Measurements from ENCODE around the gene GPR63.

The GPR63 gene

GRCh38 chr6:96823743-96824142, 13.5 kb downstream of the GPR63 start:
- H3K9ac ChIP-seq (ENCODE audit: low read length in 2 of 2): no peak overlapping the region
- H3K27me3 ChIP-seq (ENCODE audit: control insufficient read depth in 1 of 2, insufficient read depth in 2 of 2, low read length in 2 of 2): no peaks in the 10 kb centered on the region
- no peaks in the 10 kb centered on the region for H3K9me3 ChIP-seq (ENCODE audit: control insufficient read depth in 2 of 2, low read length in 2 of 2)
- no peak overlapping the region for H3K27ac ChIP-seq (ENCODE audit: low read length)
- H3K4me3 ChIP-seq (ENCODE audit: low read length in 2 of 2): no peak overlapping the region
- no peaks in the 10 kb centered on the region for H3K4me1 ChIP-seq (ENCODE audit: control insufficient read depth, insufficient read depth, low read length)
- no peaks in the 10 kb centered on the region for H3K36me3 ChIP-seq (ENCODE audit: control insufficient read depth in 2 of 2, insufficient read depth in 2 of 2, low read length in 2 of 2)

DNA sequence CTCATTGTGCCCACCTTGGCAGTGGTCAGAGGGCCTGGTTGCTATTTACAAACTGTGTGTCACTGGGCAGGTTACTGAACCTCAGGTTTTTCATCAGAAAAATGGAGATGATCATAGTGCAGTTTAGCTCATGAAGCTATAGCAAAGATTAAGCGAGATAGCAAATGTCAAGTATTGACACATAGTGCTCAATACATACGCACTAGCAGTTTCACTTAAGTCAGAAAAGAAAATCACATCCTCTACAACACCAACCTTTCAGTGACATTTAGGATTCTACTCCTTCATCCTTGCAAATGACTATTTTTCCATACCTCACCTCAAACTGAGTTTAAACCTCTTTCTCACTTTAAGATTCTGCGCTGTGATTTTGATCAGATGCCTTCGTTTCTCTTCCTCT, 16.2 kb downstream of the GPR63 start:
- Histone ChIP-seq H3K9ac (ENCODE audit: low read length in 2 of 2) (no peak overlapping the region), H3K4me3 (ENCODE audit: low read length in 2 of 2) (no peak overlapping the region), H3K4me1 (ENCODE audit: control insufficient read depth, insufficient read depth, low read length) (no peaks in the 10 kb centered on the region), H3K36me3 (ENCODE audit: control insufficient read depth in 2 of 2, insufficient read depth in 2 of 2, low read length in 2 of 2) (no peaks in the 10 kb centered on the region), H3K9me3 (ENCODE audit: control insufficient read depth in 2 of 2, low read length in 2 of 2) (no peaks in the 10 kb centered on the region), H3K27ac (ENCODE audit: low read length) (no peak overlapping the region), H3K27me3 (ENCODE audit: control insufficient read depth in 1 of 2, insufficient read depth in 2 of 2, low read length in 2 of 2) (no peaks in the 10 kb centered on the region)

DNA sequence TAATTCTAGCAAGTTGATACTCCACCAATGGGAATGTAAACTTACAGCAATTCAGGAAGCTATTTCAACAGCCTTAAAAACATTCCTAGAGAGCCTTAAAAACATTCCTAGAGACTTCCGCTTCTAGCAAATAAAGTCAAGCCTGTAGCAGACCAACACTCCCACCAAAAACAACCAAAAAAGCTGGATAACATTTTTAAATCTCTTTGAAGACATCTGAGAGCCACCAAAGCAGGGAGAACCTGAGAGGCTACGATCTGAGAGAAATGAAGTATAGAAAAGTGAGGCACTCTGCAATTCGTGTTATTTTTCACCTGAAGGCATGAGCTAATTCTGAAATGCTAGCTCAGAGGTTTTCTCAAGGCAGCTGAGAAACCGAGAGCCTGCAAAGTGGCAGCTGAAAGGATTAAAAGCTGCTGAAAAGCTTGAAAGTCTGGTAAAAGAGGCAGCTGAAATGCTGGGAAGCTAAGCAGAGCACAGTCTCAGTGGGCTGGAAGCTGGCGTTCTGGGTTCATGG, 20.9 kb downstream of the GPR63 start:
- Histone ChIP-seq H3K27ac (ENCODE audit: low read length) (no peak overlapping the region), H3K4me1 (ENCODE audit: control insufficient read depth, insufficient read depth, low read length) (no peaks in the 10 kb centered on the region), H3K27me3 (ENCODE audit: control insufficient read depth in 1 of 2, insufficient read depth in 2 of 2, low read length in 2 of 2) (no peaks in the 10 kb centered on the region), H3K9ac (ENCODE audit: low read length in 2 of 2) (no peak overlapping the region), H3K4me3 (ENCODE audit: low read length in 2 of 2) (peak overlapping the region in 1 of 2 donors; percentile 35), H3K9me3 (ENCODE audit: control insufficient read depth in 2 of 2, low read length in 2 of 2) (no peaks in the 10 kb centered on the region), H3K36me3 (ENCODE audit: control insufficient read depth in 2 of 2, insufficient read depth in 2 of 2, low read length in 2 of 2) (no peaks in the 10 kb centered on the region)

DNA sequence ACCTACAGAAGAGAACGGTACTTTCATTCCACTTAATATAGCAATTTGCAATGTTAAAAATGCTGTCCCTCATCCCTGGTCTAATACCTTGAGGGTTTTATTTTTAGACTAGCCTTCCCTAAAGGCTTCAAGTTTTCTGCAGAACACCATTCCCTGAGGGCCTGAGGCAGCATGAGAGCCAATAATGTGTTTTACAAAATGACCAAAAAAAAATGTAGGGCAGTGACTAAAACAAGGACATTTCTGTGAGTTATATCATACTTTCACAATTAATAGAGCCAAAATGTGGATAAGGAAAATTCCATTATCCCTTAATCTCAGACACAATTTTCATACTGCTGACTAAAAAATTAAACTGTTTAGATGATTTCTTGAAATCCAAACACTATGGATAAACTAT, 22.7 kb downstream of the GPR63 start:
- H3K4me1 ChIP-seq (ENCODE audit: control insufficient read depth, insufficient read depth, low read length): no peaks in the 10 kb centered on the region
- no peak overlapping the region for H3K4me3 ChIP-seq (ENCODE audit: low read length in 2 of 2)
- H3K9me3 ChIP-seq (ENCODE audit: control insufficient read depth in 2 of 2, low read length in 2 of 2): no peaks in the 10 kb centered on the region
- H3K36me3 ChIP-seq (ENCODE audit: control insufficient read depth in 2 of 2, insufficient read depth in 2 of 2, low read length in 2 of 2): no peaks in the 10 kb centered on the region
- no peaks in the 10 kb centered on the region for H3K27me3 ChIP-seq (ENCODE audit: control insufficient read depth in 1 of 2, insufficient read depth in 2 of 2, low read length in 2 of 2)
- H3K9ac ChIP-seq (ENCODE audit: low read length in 2 of 2): no peak overlapping the region
- no peak overlapping the region for H3K27ac ChIP-seq (ENCODE audit: low read length)

DNA sequence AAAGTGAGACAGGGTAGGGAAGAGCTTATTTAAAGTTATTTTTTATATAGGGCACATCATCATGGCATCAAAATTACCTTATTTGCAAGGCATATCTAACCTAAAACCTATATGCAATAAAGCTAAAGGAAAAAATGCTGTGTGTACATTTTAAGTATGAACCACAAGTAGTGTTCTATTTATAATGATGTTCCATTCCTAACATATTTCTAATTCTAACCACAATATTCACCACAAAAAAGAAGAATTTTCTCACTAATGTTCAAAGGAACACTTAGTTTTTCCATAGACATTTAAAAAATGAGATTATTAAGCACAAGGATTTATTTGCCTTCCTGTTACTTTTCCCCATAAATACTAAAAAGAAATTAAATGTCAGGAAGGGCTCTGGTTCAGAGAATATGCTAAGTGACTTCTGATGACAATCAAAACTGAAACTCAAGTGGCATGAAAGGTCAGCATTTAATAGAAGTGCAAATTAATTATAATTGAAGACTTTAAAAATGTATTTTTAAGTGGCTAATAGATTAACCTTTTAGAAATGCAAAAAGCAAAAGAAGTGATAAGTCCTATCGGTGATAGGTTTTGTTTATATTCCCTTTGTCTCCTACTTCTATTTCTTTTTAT, 25.1 kb downstream of the GPR63 start:
- Histone ChIP-seq H3K27ac (ENCODE audit: low read length) (no peak overlapping the region), H3K36me3 (ENCODE audit: control insufficient read depth in 2 of 2, insufficient read depth in 2 of 2, low read length in 2 of 2) (no peaks in the 10 kb centered on the region), H3K9ac (ENCODE audit: low read length in 2 of 2) (no peak overlapping the region), H3K4me1 (ENCODE audit: control insufficient read depth, insufficient read depth, low read length) (no peaks in the 10 kb centered on the region), H3K4me3 (ENCODE audit: low read length in 2 of 2) (no peak overlapping the region), H3K27me3 (ENCODE audit: control insufficient read depth in 1 of 2, insufficient read depth in 2 of 2, low read length in 2 of 2) (no peaks in the 10 kb centered on the region), H3K9me3 (ENCODE audit: control insufficient read depth in 2 of 2, low read length in 2 of 2) (no peaks in the 10 kb centered on the region)

- Histone ChIP-seq H3K9ac (ENCODE audit: low read length in 2 of 2) (no peak overlapping the region), H3K27me3 (ENCODE audit: control insufficient read depth in 1 of 2, insufficient read depth in 2 of 2, low read length in 2 of 2) (no peaks in the 10 kb centered on the region), H3K9me3 (ENCODE audit: control insufficient read depth in 2 of 2, low read length in 2 of 2) (no peaks in the 10 kb centered on the region), H3K36me3 (ENCODE audit: control insufficient read depth in 2 of 2, insufficient read depth in 2 of 2, low read length in 2 of 2) (no peaks in the 10 kb centered on the region), H3K27ac (ENCODE audit: low read length) (no peak overlapping the region), H3K4me1 (ENCODE audit: control insufficient read depth, insufficient read depth, low read length) (no peaks in the 10 kb centered on the region), H3K4me3 (ENCODE audit: low read length in 2 of 2) (no peak overlapping the region)
Measured at GRCh38 chr6:96811670-96812069, 25.6 kb downstream of the GPR63 start.

- H3K9ac ChIP-seq (ENCODE audit: low read length in 2 of 2): no peak overlapping the region
- no peak overlapping the region for H3K4me3 ChIP-seq (ENCODE audit: low read length in 2 of 2)
- H3K4me1 ChIP-seq (ENCODE audit: control insufficient read depth, insufficient read depth, low read length): no peaks in the 10 kb centered on the region
- no peaks in the 10 kb centered on the region for H3K9me3 ChIP-seq (ENCODE audit: control insufficient read depth in 2 of 2, low read length in 2 of 2)
- H3K36me3 ChIP-seq (ENCODE audit: control insufficient read depth in 2 of 2, insufficient read depth in 2 of 2, low read length in 2 of 2): no peaks in the 10 kb centered on the region
- H3K27ac ChIP-seq (ENCODE audit: low read length): no peak overlapping the region
- no peaks in the 10 kb centered on the region for H3K27me3 ChIP-seq (ENCODE audit: control insufficient read depth in 1 of 2, insufficient read depth in 2 of 2, low read length in 2 of 2)
Measured at GRCh38 chr6:96811136-96811535, 26.1 kb downstream of the GPR63 start.

GRCh38 chr6:96809119-96809518, 28.2 kb downstream of the GPR63 start:
- no peaks in the 10 kb centered on the region for H3K27me3 ChIP-seq (ENCODE audit: control insufficient read depth in 1 of 2, insufficient read depth in 2 of 2, low read length in 2 of 2)
- H3K9me3 ChIP-seq (ENCODE audit: control insufficient read depth in 2 of 2, low read length in 2 of 2): no peaks in the 10 kb centered on the region
- no peak overlapping the region for H3K4me3 ChIP-seq (ENCODE audit: low read length in 2 of 2)
- no peak overlapping the region for H3K9ac ChIP-seq (ENCODE audit: low read length in 2 of 2)
- no peaks in the 10 kb centered on the region for H3K4me1 ChIP-seq (ENCODE audit: control insufficient read depth, insufficient read depth, low read length)
- no peaks in the 10 kb centered on the region for H3K36me3 ChIP-seq (ENCODE audit: control insufficient read depth in 2 of 2, insufficient read depth in 2 of 2, low read length in 2 of 2)
- no peak overlapping the region for H3K27ac ChIP-seq (ENCODE audit: low read length)

- H3K27ac ChIP-seq (ENCODE audit: low read length): no peak overlapping the region
- H3K36me3 ChIP-seq (ENCODE audit: control insufficient read depth in 2 of 2, insufficient read depth in 2 of 2, low read length in 2 of 2): no peaks in the 10 kb centered on the region
Measured at GRCh38 chr6:96803106-96803481, 34.2 kb downstream of the GPR63 start.

GRCh38 chr6:96795481-96795880, 41.8 kb downstream of the GPR63 start:
- Histone ChIP-seq H3K36me3 (ENCODE audit: control insufficient read depth in 2 of 2, insufficient read depth in 2 of 2, low read length in 2 of 2) (no peaks in the 10 kb centered on the region), H3K27me3 (ENCODE audit: control insufficient read depth in 1 of 2, insufficient read depth in 2 of 2, low read length in 2 of 2) (no peaks in the 10 kb centered on the region), H3K27ac (ENCODE audit: low read length) (no peak overlapping the region), H3K9me3 (ENCODE audit: control insufficient read depth in 2 of 2, low read length in 2 of 2) (no peaks in the 10 kb centered on the region), H3K4me3 (ENCODE audit: low read length in 2 of 2) (no peak overlapping the region), H3K4me1 (ENCODE audit: control insufficient read depth, insufficient read depth, low read length) (no peaks in the 10 kb centered on the region), H3K9ac (ENCODE audit: low read length in 2 of 2) (no peak overlapping the region)

More at GRCh38 chr6:96803106-96803481, 34.2 kb downstream of the GPR63 start:
- Histone ChIP-seq H3K27me3 (ENCODE audit: control insufficient read depth in 1 of 2, insufficient read depth in 2 of 2, low read length in 2 of 2) (no peaks in the 10 kb centered on the region), H3K9ac (ENCODE audit: low read length in 2 of 2) (no peak overlapping the region), H3K9me3 (ENCODE audit: control insufficient read depth in 2 of 2, low read length in 2 of 2) (no peaks in the 10 kb centered on the region), H3K4me3 (ENCODE audit: low read length in 2 of 2) (no peak overlapping the region), H3K4me1 (ENCODE audit: control insufficient read depth, insufficient read depth, low read length) (no peaks in the 10 kb centered on the region)

GRCh38 chr6:96794980-96795379, 42.3 kb downstream of the GPR63 start:
- no peak overlapping the region for H3K27ac ChIP-seq (ENCODE audit: low read length)
- H3K9ac ChIP-seq (ENCODE audit: low read length in 2 of 2): no peak overlapping the region
- H3K4me1 ChIP-seq (ENCODE audit: control insufficient read depth, insufficient read depth, low read length): no peaks in the 10 kb centered on the region
- no peak overlapping the region for H3K4me3 ChIP-seq (ENCODE audit: low read length in 2 of 2)
- no peaks in the 10 kb centered on the region for H3K9me3 ChIP-seq (ENCODE audit: control insufficient read depth in 2 of 2, low read length in 2 of 2)
- no peaks in the 10 kb centered on the region for H3K36me3 ChIP-seq (ENCODE audit: control insufficient read depth in 2 of 2, insufficient read depth in 2 of 2, low read length in 2 of 2)
- no peaks in the 10 kb centered on the region for H3K27me3 ChIP-seq (ENCODE audit: control insufficient read depth in 1 of 2, insufficient read depth in 2 of 2, low read length in 2 of 2)
